ENCODE data around the gene RASL12. TPM values are rescaled to one million over a fixed set of nuclear protein-coding genes. Genes with fewer than 3 reads are reported as not detected.
A peak's percentile ranks its signal among the peaks of the same experiment; 100 is the strongest.

RASL12 gene
- total and polyA plus RNA-seq, 2 experiments from 2014 or later = 4.6 to 6.4 TPM

GRCh38 chr15:65087873-65088642 is 20.3 kb upstream of the RASL12 start:
- no peak overlapping the region for H2AFZ ChIP-seq
- H4K20me1 ChIP-seq (ENCODE audit: insufficient read depth, poor library complexity, severe bottlenecking) = no peaks in the 10 kb centered on the region
- no peaks in the 10 kb centered on the region for H3K36me3 ChIP-seq (replicated peaks; ENCODE audit: insufficient read depth, low read depth)
- no peaks in the 10 kb centered on the region for H3K79me2 ChIP-seq
- H3K27ac ChIP-seq = peak overlapping the region; percentile 93
- no peak overlapping the region for H3K4me3 ChIP-seq
- no peaks in the 10 kb centered on the region for H3K9me3 ChIP-seq (ENCODE audit: low read depth)
- H3K4me2 ChIP-seq = no peak overlapping the region
- WGBS (ENCODE audit: low lambda C conversion rate, missing lambda C conversion rate) = 70% methylated on average over 13 of the region's 13 CpGs
- no peaks in the 10 kb centered on the region for H3K27me3 ChIP-seq
- TF ChIP-seq CTCF (IDR thresholded peaks at IDR 0.05; ENCODE audit: poor library complexity) = no peak
- no peak for TF ChIP-seq EZH2phosphoT487 (IDR thresholded peaks at IDR 0.05; ENCODE audit: low read depth, severe bottlenecking, unreplicated experiment)
- no peak for TF ChIP-seq EZH2 (IDR thresholded peaks at IDR 0.05; ENCODE audit: borderline replicate concordance)
- DNase-seq (ENCODE audit: low spot score) = no peak
- peaks cover 59% of the 10 kb centered on the region for H3K4me1 ChIP-seq (ENCODE audit: insufficient read depth)
- no peaks in the 10 kb centered on the region for H3K9me2 ChIP-seq (replicated peaks; ENCODE audit: insufficient read depth)

DNA sequence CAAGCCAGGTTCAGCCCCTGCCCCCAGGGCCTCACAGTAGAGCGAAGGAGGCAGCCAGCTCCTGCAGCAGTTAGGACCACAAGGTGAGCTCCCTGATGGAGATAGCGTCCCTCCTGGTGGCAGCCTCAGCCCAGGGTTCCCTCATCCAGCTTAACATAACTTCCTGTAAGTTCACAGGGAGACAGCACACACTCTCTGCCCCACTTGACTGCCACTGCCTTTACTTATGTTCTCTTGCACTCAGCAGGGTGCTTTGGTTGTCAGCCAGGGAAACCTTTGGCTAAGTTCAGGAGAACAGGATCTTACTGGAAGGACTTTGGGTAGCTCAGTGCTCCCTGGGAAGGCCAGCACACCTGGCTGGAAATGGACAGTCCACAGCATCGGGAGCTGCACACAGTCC is 19.6 kb upstream of the RASL12 start:
- no peaks in the 10 kb centered on the region for H3K27me3 ChIP-seq
- WGBS (ENCODE audit: low lambda C conversion rate, missing lambda C conversion rate) = 84% methylated on average over 3 of the region's 3 CpGs
- TF ChIP-seq EZH2phosphoT487 (IDR thresholded peaks at IDR 0.05; ENCODE audit: low read depth, severe bottlenecking, unreplicated experiment) (no peak), CTCF (IDR thresholded peaks at IDR 0.05; ENCODE audit: poor library complexity) (no peak), EZH2 (IDR thresholded peaks at IDR 0.05; ENCODE audit: borderline replicate concordance) (no peak)
- H3K9me2 ChIP-seq (replicated peaks; ENCODE audit: insufficient read depth) = no peaks in the 10 kb centered on the region
- H3K36me3 ChIP-seq (replicated peaks; ENCODE audit: insufficient read depth, low read depth) = no peaks in the 10 kb centered on the region
- H3K4me2 ChIP-seq = no peak overlapping the region
- H3K9me3 ChIP-seq (ENCODE audit: low read depth) = no peaks in the 10 kb centered on the region
- no peak overlapping the region for H2AFZ ChIP-seq
- peak overlapping the region; percentile 93 for H3K27ac ChIP-seq
- no peaks in the 10 kb centered on the region for H4K20me1 ChIP-seq (ENCODE audit: insufficient read depth, poor library complexity, severe bottlenecking)
- no peak overlapping the region for H3K4me3 ChIP-seq
- DNase-seq (ENCODE audit: low spot score) = no peak
- peaks cover 66% of the 10 kb centered on the region for H3K4me1 ChIP-seq (ENCODE audit: insufficient read depth)
- H3K79me2 ChIP-seq = no peaks in the 10 kb centered on the region

DNA sequence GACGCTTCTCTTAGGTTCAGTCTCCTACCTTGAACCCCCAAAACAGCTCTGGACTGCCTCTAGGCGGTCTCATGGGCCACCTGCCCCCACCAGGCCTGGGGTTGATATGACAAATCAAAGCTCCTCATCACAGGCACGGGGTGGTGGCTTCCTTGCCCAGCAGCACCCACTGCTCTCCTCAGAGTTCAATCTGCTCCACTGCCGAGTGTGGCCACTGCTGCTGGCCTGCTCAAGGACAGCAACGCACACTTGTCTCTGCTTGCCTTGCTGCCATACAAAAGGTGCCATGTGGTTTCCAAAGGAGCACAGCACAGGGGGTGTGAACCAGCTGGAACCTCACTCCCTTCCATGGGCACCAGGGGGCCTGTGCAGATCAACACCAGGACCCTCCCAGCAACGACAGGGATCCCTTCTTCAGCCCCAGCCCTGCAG is 18.9 kb upstream of the RASL12 start:
- Histone ChIP-seq H3K4me3 (no peak overlapping the region), H2AFZ (no peak overlapping the region), H4K20me1 (ENCODE audit: insufficient read depth, poor library complexity, severe bottlenecking) (no peaks in the 10 kb centered on the region), H3K9me3 (ENCODE audit: low read depth) (no peaks in the 10 kb centered on the region), H3K36me3 (replicated peaks; ENCODE audit: insufficient read depth, low read depth) (no peaks in the 10 kb centered on the region), H3K9me2 (replicated peaks; ENCODE audit: insufficient read depth) (no peaks in the 10 kb centered on the region), H3K27me3 (no peaks in the 10 kb centered on the region), H3K79me2 (no peaks in the 10 kb centered on the region), H3K4me2 (no peak overlapping the region), H3K27ac (peak overlapping the region; percentile 93), H3K4me1 (ENCODE audit: insufficient read depth) (peaks cover 68% of the 10 kb centered on the region)
- TF ChIP-seq CTCF (IDR thresholded peaks at IDR 0.05; ENCODE audit: poor library complexity) = peak; percentile 1
- TF ChIP-seq EZH2phosphoT487 (IDR thresholded peaks at IDR 0.05; ENCODE audit: low read depth, severe bottlenecking, unreplicated experiment) = no peak
- no peak for TF ChIP-seq EZH2 (IDR thresholded peaks at IDR 0.05; ENCODE audit: borderline replicate concordance)
- WGBS (ENCODE audit: low lambda C conversion rate, missing lambda C conversion rate) = 81% methylated on average over 6 of the region's 6 CpGs
- DNase-seq (ENCODE audit: low spot score) = peak; percentile 5
